Lung (tissue), 12 donors: ENCODE results near the gene DIP2C. TPM values are rescaled to one million over a fixed set of nuclear protein-coding genes. Genes with fewer than 3 reads are reported as not detected.

Experiments
- ATAC-seq: fragments of 200-7000 bp; cut with Tn5 transposase; one replicate; pipeline ENCODE4 v1.9.1; 2020; ENCODE audit warnings: moderate number of reproducible peaks; ENCODE audit not compliant: insufficient read depth, low FRiP score
- DNase-seq, 3 donors: peaks; one replicate each; pipeline ENCODE4 v3.0.0-alpha.2; 2013 to 2017
- H3K27ac ChIP-seq, 2 donors: one replicate each; pipeline ENCODE4 v1.5.1; 2013; ENCODE audit warnings: mild to moderate bottlenecking in 2 of 2, moderate library complexity in 2 of 2, control low read depth in 1 of 2, inconsistent platforms in 1 of 2, low read depth in 1 of 2, low read length in 1 of 2
- H3K27me3 ChIP-seq, 3 donors: one replicate each; pipeline ENCODE4 v1.5.1; 2013; ENCODE audit warnings: low read length in 2 of 3; ENCODE audit not compliant: control insufficient read depth in 3 of 3, insufficient read depth in 3 of 3
- H3K36me3 ChIP-seq, 4 donors: one replicate each; pipeline ENCODE4 v1.5.1; 2013; ENCODE audit warnings: low read length in 4 of 4, mild to moderate bottlenecking in 1 of 4, moderate library complexity in 1 of 4; ENCODE audit not compliant: control insufficient read depth in 4 of 4, insufficient read depth in 4 of 4
- H3K4me1 ChIP-seq, 5 donors: one replicate each; pipeline ENCODE4 v1.5.1; 2013; ENCODE audit warnings: low read length in 5 of 5, mild to moderate bottlenecking in 2 of 5, moderate library complexity in 1 of 5; ENCODE audit not compliant: control insufficient read depth in 5 of 5, insufficient read depth in 5 of 5
- H3K4me3 ChIP-seq: one replicate; pipeline ENCODE4 v1.5.1; 2013; ENCODE audit warnings: mild to moderate bottlenecking, control low read depth, moderate library complexity
- H3K9ac ChIP-seq, 2 donors: one replicate each; pipeline ENCODE4 v1.5.1; 2013; ENCODE audit warnings: low read length in 2 of 2, control low read depth in 1 of 2; ENCODE audit not compliant: insufficient read depth in 1 of 2
- H3K9me3 ChIP-seq, 4 donors: one replicate each; pipeline ENCODE4 v1.5.1; 2013; ENCODE audit warnings: low read length in 3 of 4, mild to moderate bottlenecking in 1 of 4, moderate library complexity in 1 of 4; ENCODE audit not compliant: control insufficient read depth in 4 of 4, insufficient read depth in 3 of 4
- CTCF ChIP-seq: IDR thresholded peaks from 2 replicates; pipeline ENCODE4 v1.5.1; 2012; ENCODE audit warnings: mild to moderate bottlenecking; ENCODE audit errors: control extremely low read depth, extremely low read depth
- WGBS, 2 donors: extraction: QIAGEN DNeasy Blood & Tissue Kit; methylation state at CpG; one replicate each; pipeline ENCODE4 v1.1.7; 2013; 5-methylcytosine and 5-hydroxymethylcytosine counted together
- polyA plus RNA-seq, 2 donors: library from polyadenylated mRNA; stranded (reverse); fragments of 200-250 nt; gene quantifications; one replicate each; pipeline ENCODE4 v1.2.1, GENCODE V29; 2013
- total RNA-seq, 2 donors: library from RNA; depleted of rRNA in 1 of 2; stranded (reverse); fragments of >200 nt in 1 of 2; gene quantifications; one replicate each; pipeline ENCODE4 v1.2.1, GENCODE V29; 2014 to 2021
- donor health status: control.
- donor health status: control.
- donor health status: Bipolar disorder and iron deficiency.
- donor health status: healthy.
- donor health status: DM: yes; HTN: yes; CAD: no.

DIP2C gene
- total and polyA plus RNA-seq, 4 donors: 3.6 to 20.0 (median 9.5) TPM

DNA sequence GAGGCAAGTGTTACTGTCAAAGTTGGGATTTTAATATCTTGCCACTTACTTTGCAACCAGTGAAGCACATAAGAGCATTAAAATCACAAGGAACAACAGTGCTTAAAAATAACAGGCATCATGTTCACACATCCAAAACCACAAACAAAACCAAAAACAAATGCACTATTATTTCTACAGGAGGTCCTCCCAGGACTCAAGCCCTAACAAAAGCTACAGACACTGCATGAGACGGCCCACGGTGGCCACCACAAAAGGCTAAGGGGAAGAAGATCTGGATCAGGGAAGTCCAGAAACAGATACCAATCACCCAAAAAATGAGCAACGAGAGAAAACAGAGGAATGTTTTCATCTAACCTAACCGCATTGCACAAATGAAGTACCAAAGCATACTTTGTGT lies 395.8 kb downstream of the DIP2C start:
- peaks cover 0 to 9% (median 6%) of the 10 kb centered on the region in 4 donors for H3K36me3 ChIP-seq
- no peak overlapping the region for H3K9ac ChIP-seq
- H3K4me1 ChIP-seq: peaks cover 0 to 12% (median 4%) of the 10 kb centered on the region in 5 donors
- 80 to 86% methylated on average over 4 of the region's 4 CpGs for WGBS, 2 donors
- no peaks in the 10 kb centered on the region for H3K27me3 ChIP-seq
- no peak for TF ChIP-seq CTCF
- no peak for ATAC-seq
- H3K9me3 ChIP-seq: no peaks in the 10 kb centered on the region
- H3K27ac ChIP-seq: no peak overlapping the region
- H3K4me3 ChIP-seq: no peak overlapping the region
- DNase-seq: no peak

GRCh38 chr10:290026-290725 lies 399.3 kb downstream of the DIP2C start:
- WGBS, 2 donors: 93 to 96% methylated on average over 17 of the region's 17 CpGs
- TF ChIP-seq CTCF: no peak

DNA sequence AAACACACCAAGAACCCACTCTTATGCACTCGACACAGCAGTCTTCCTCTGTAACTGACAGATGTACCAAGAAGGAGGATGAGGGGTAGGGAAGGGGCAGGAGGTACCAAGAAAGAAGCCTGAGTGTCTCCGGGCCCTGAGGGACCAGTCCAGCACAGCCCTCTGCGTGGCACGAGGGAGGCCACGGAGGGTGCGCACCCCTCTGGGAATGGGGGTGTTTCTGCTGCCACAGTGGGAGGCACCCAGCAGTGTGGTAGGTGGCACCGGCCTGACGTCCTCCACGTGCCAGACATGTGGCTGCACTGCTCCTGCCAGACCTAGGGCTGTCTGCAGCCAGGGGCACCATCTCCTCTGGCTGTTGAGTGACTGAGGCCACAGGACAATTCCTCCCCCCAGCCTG lies 399.9 kb downstream of the DIP2C start:
- H3K36me3 ChIP-seq: peaks cover 0 to 16% (median 14%) of the 10 kb centered on the region in 4 donors
- H3K9ac ChIP-seq: no peak overlapping the region
- DNase-seq: no peak
- H3K27ac ChIP-seq: no peak overlapping the region
- no peaks in the 10 kb centered on the region for H3K27me3 ChIP-seq
- WGBS, 2 donors: 96 to 99% methylated on average over 9 of the region's 9 CpGs
- no peak for TF ChIP-seq CTCF
- H3K9me3 ChIP-seq: peaks cover 0 to 3% (median 0%) of the 10 kb centered on the region in 4 donors
- H3K4me1 ChIP-seq: no peaks in the 10 kb centered on the region
- ATAC-seq: no peak
- no peak overlapping the region for H3K4me3 ChIP-seq

More at GRCh38 chr10:290026-290725, 399.3 kb downstream of the DIP2C start:
- Histone ChIP-seq H3K36me3 (peaks cover 0 to 13% (median 11%) of the 10 kb centered on the region in 4 donors), H3K9ac (no peak overlapping the region), H3K4me1 (no peaks in the 10 kb centered on the region), H3K27ac (no peak overlapping the region), H3K27me3 (no peaks in the 10 kb centered on the region), H3K9me3 (peaks cover 0 to 3% (median 0%) of the 10 kb centered on the region in 4 donors), H3K4me3 (no peak overlapping the region)
- DNase-seq (no peak), ATAC-seq (no peak)
